Lower leg skin (tissue), 3 donors: Measurements from ENCODE around the gene TFAP2A.

Source experiments
- CTCF ChIP-seq, 3 donors: fragments of 450-650 bp; IDR thresholded peaks; one replicate each; pipeline ENCODE4 v1.5.1; 2016; ENCODE audit warnings: antibody characterized with exemption in 3 of 3, mild to moderate bottlenecking in 3 of 3, moderate library complexity in 2 of 3
- POLR2A ChIP-seq, 2 donors: fragments of 450-650 bp; IDR thresholded peaks; one replicate each; pipeline ENCODE4 v1.6.1; 2016 to 2017; ENCODE audit warnings: antibody characterized with exemption in 2 of 2, mild to moderate bottlenecking in 1 of 2, moderate library complexity in 1 of 2

- no peak for TF ChIP-seq CTCF (IDR thresholded peaks at IDR 0.05)
- TF ChIP-seq POLR2A (IDR thresholded peaks at IDR 0.05): no peak
These were observed 5.8 kb upstream of the TFAP2A start for GRCh38 chr6:10420546-10421157.
